Measurements from ENCODE around the gene ATAD3B. TPM values are rescaled to one million over a fixed set of nuclear protein-coding genes. Genes with fewer than 3 reads are reported as not detected.

ATAD3B gene
- total RNA-seq, 1 experiment from 2014 or later = 68.9 TPM

DNA sequence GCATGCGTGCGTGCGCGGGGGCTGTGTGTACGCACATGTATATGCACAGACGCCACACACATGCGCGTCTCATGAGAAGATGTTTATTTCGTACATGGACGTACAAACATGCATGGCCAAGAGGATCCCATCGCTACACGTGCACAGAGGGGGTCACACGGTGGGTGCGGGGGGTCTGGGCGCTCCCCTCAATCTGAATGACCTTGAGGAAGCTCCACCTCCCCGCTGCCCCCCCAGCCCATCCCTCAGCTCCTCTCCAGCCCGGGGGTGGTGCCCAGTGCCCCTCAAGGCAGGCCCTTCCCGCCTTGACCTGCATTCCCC, 67.4 kb downstream of the ATAD3B start:
- POLR2A ChIA-PET (ENCODE audit: low non-redundant PET) = interaction anchor here (0.6 kb wide), 1 partner anchor 143 kb away, joined by 3 read pairs; no protein-coding TSS in a partner anchor

DNA sequence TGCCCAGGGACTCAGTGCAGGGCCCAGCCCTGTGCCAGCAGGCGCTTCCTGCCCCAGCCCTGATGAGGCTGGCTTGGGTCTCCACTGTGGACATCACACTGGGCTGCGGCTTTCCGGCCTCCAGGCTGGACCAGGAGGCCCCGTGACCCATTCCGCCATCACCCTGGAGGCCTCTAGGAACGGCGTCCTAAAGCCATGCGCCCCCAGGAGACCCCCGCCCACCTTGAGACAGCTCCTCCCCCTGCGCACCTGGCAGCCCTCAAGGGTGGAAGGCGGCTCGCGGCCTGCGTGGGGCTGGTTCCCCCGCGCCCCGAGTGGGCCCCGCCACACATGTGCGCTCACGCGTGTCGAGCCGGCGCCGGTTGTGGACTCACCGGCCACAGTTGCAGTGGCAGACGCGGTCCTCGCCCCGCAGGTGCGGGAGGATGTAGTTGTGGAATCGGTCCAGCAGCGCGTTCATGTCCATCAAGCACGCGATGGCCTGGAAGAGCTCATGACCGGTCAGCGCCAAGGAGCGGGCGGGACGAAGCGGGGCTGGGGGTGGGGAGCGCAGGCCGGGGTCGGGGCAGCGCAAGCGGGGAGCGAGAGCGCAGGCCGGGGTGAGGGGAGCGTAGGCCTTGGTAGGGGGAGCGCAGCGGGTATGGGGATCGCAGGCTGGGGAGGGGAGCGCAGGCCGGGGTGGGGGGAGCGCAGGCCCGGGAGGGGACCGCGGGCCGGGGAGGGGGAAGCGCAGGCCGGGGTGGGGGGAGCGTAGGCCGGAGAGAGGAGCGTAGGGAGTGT, 67.9 kb downstream of the ATAD3B start:
- no peaks in the 10 kb centered on the region for H3K9me3 ChIP-seq (ENCODE audit: low read depth, low read length, poor library complexity, severe bottlenecking)
- ChIA-PET POLR2A (ENCODE audit: low non-redundant PET) (interaction anchor here (0.6 kb wide), 1 partner anchor 144 kb away, joined by 3 read pairs; no protein-coding TSS in a partner anchor), CTCF (no interaction called here)
- intact Hi-C loops (cut with micrococcal nuclease; ENCODE audit: unreplicated experiment) = no loop called here
- peak overlapping the region; percentile 59 for H3K4me3 ChIP-seq (ENCODE audit: low read depth, low read length, poor library complexity, severe bottlenecking)
- no peak for DNase-seq (ENCODE audit: low spot score)
- no peaks in the 10 kb centered on the region for H3K4me1 ChIP-seq (ENCODE audit: insufficient read depth, low read length, poor library complexity, severe bottlenecking)
- H3K27ac ChIP-seq (ENCODE audit: low read depth, low read length, poor library complexity, severe bottlenecking) = peak overlapping the region; percentile 57
- no TSS peak for BruUV-seq (replicated peaks)
- H3K36me3 ChIP-seq (ENCODE audit: insufficient read depth, low read length, poor library complexity, severe bottlenecking) = peaks cover 21% of the 10 kb centered on the region
- TF ChIP-seq, protein P1, sequence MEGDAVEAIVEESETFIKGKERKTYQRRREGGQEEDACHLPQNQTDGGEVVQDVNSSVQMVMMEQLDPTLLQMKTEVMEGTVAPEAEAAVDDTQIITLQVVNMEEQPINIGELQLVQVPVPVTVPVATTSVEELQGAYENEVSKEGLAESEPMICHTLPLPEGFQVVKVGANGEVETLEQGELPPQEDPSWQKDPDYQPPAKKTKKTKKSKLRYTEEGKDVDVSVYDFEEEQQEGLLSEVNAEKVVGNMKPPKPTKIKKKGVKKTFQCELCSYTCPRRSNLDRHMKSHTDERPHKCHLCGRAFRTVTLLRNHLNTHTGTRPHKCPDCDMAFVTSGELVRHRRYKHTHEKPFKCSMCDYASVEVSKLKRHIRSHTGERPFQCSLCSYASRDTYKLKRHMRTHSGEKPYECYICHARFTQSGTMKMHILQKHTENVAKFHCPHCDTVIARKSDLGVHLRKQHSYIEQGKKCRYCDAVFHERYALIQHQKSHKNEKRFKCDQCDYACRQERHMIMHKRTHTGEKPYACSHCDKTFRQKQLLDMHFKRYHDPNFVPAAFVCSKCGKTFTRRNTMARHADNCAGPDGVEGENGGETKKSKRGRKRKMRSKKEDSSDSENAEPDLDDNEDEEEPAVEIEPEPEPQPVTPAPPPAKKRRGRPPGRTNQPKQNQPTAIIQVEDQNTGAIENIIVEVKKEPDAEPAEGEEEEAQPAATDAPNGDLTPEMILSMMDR (conservative IDR thresholded peaks at IDR 0.05; ENCODE audit: low read depth, low read length) = no peak
- no peak for TF ChIP-seq EZH2 (IDR thresholded peaks at IDR 0.05; ENCODE audit: borderline replicate concordance, low read depth, low read length, poor library complexity, severe bottlenecking)
- no peaks in the 10 kb centered on the region for H3K27me3 ChIP-seq (replicated peaks; ENCODE audit: insufficient read depth, low read depth, low read length, poor library complexity)

More for the DNA sequence above, 67.4 kb downstream of the ATAD3B start:
- H3K27me3 ChIP-seq (replicated peaks; ENCODE audit: insufficient read depth, low read depth, low read length, poor library complexity) = no peaks in the 10 kb centered on the region
- no peak for DNase-seq (ENCODE audit: low spot score)
- CTCF ChIA-PET = no interaction called here
- intact Hi-C loops (cut with micrococcal nuclease; ENCODE audit: unreplicated experiment) = no loop called here
- TF ChIP-seq EZH2 (IDR thresholded peaks at IDR 0.05; ENCODE audit: borderline replicate concordance, low read depth, low read length, poor library complexity, severe bottlenecking) = no peak
- TF ChIP-seq, protein P1 (conservative IDR thresholded peaks at IDR 0.05; ENCODE audit: low read depth, low read length) = no peak
- H3K36me3 ChIP-seq (ENCODE audit: insufficient read depth, low read length, poor library complexity, severe bottlenecking) = peaks cover 21% of the 10 kb centered on the region
- H3K4me3 ChIP-seq (ENCODE audit: low read depth, low read length, poor library complexity, severe bottlenecking) = peak overlapping the region; percentile 59
- no peaks in the 10 kb centered on the region for H3K9me3 ChIP-seq (ENCODE audit: low read depth, low read length, poor library complexity, severe bottlenecking)
- H3K27ac ChIP-seq (ENCODE audit: low read depth, low read length, poor library complexity, severe bottlenecking) = peak overlapping the region; percentile 57
- H3K4me1 ChIP-seq (ENCODE audit: insufficient read depth, low read length, poor library complexity, severe bottlenecking) = no peaks in the 10 kb centered on the region
- no TSS peak for BruUV-seq (replicated peaks)

DNA sequence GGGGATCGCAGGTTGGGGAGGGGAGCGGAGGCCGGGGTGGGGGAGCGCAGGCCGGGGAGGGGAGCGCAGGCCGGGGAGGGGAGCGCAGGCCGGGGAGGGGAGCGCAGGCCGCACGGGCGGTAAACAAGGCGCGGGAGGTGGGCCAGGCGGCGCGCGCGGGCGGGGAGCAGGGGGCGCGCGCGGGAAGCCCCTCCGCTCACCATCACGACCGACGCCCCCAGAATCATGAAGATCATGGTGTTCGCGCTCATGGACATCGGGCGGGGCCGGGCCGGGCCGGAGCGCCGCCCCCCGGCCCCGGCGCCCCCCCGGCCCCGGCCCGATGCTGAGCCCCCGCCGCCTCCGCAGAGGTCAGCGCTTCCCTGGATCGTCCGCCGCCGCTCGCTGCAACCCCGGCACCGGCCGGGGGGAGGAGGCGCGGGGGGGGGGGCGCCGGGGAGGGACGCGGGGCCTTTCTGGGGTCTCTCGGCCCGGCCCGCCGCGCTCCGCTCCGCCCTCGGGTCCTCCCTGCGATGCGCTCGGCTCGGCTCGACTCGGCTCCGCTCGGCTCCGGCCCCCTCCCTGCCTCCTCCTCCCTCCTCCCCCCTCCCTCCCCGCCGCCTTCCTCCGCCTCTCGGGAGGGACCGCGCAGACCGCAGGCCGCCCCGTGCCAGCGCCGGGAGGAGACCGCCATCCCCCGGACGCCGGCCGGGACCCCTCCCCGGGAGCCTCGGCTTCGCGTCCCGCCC, 68.7 kb downstream of the ATAD3B start, which contains the start of gene TMEM240:
Gene TMEM240 (minus strand): TSS at position 535 of the 728 bp plus-strand sequence. CDS start 278 bp downstream, at position 257.
- peak; percentile 91 for DNase-seq (ENCODE audit: low spot score)
- Histone ChIP-seq H3K27me3 (replicated peaks; ENCODE audit: insufficient read depth, low read depth, low read length, poor library complexity) (no peaks in the 10 kb centered on the region), H3K4me1 (ENCODE audit: insufficient read depth, low read length, poor library complexity, severe bottlenecking) (no peaks in the 10 kb centered on the region), H3K27ac (ENCODE audit: low read depth, low read length, poor library complexity, severe bottlenecking) (peak within 1 kb of the TSS; percentile 58), H3K9me3 (ENCODE audit: low read depth, low read length, poor library complexity, severe bottlenecking) (no peaks in the 10 kb centered on the region), H3K4me3 (ENCODE audit: low read depth, low read length, poor library complexity, severe bottlenecking) (peak within 1 kb of the TSS; percentile 59), H3K36me3 (ENCODE audit: insufficient read depth, low read length, poor library complexity, severe bottlenecking) (peaks cover 21% of the 10 kb centered on the region)
- intact Hi-C loops (cut with micrococcal nuclease; ENCODE audit: unreplicated experiment) = no loop called here
- BruUV-seq (replicated peaks) = no TSS peak
- POLR2A ChIA-PET (ENCODE audit: low non-redundant PET) = no interaction called here
- TF ChIP-seq, protein P1 (conservative IDR thresholded peaks at IDR 0.05; ENCODE audit: low read depth, low read length) = no peak
- no peak for TF ChIP-seq EZH2 (IDR thresholded peaks at IDR 0.05; ENCODE audit: borderline replicate concordance, low read depth, low read length, poor library complexity, severe bottlenecking)
- CTCF ChIA-PET = no interaction called here

Measured in A673 (cell line).